ENCODE results near the gene RAP1GAP. TPM values are rescaled to one million over a fixed set of nuclear protein-coding genes. Genes with fewer than 3 reads are reported as not detected.

The RAP1GAP gene
- total and polyA plus RNA-seq, 9 of the 15 experiments (the other 6 are each of a cell fraction or from before 2014, with no cell fraction given) = 0.29 to 30.2 (median 19.2) TPM

GRCh38 chr1:21631944-21632887, 36.9 kb downstream of the RAP1GAP start (continued):
- TF ChIP-seq ZNF584 (CRISPR knock-in tag; IDR thresholded peaks at IDR 0.05; ENCODE audit: low read depth) (no peak), MCM7 (IDR thresholded peaks at IDR 0.05) (no peak), CBFA2T3 (IDR thresholded peaks at IDR 0.05) (peak; percentile 92), DEAF1 (CRISPR knock-in tag; IDR thresholded peaks at IDR 0.05) (no peak), MCM3 (IDR thresholded peaks at IDR 0.05) (no peak), RAD51 (IDR thresholded peaks at IDR 0.05; ENCODE audit: borderline replicate concordance, low read depth) (no peak), NFIC (IDR thresholded peaks at IDR 0.05) (peak; percentile 89), ZBTB17 (CRISPR knock-in tag; IDR thresholded peaks at IDR 0.05) (peak; percentile 69), UBTF (IDR thresholded peaks at IDR 0.05; ENCODE audit: borderline replicate concordance in 1 of 2, low read depth in 2 of 2, low read length in 2 of 2) (peak in 1 of 2 experiments; percentile 12; a peak in 1 of 4 replicates), ZNF134 (CRISPR knock-in tag; conservative IDR thresholded peaks at IDR 0.05) (no peak; the same call in 1 of the 2 replicates), HNRNPLL (IDR thresholded peaks at IDR 0.05; ENCODE audit: low read depth, low read length, poor library complexity, severe bottlenecking) (no peak), MXI1 (IDR thresholded peaks at IDR 0.05; ENCODE audit: low read depth, low read length) (no peak), BRF2 (IDR thresholded peaks at IDR 0.05; ENCODE audit: borderline replicate concordance, insufficient read depth, insufficient read length) (no peak), ZNF740 (CRISPR knock-in tag; IDR thresholded peaks at IDR 0.05) (no peak), ZNF740 (tag; IDR thresholded peaks at IDR 0.05) (no peak; a peak in 1 of 4 replicates), ZNF197 (CRISPR knock-in tag; IDR thresholded peaks at IDR 0.05; ENCODE audit: low read depth) (peak; percentile 77; the same call in 1 of the 2 replicates), TAL1 (IDR thresholded peaks at IDR 0.05) (peak; percentile 83), BMI1 (IDR thresholded peaks at IDR 0.05; ENCODE audit: low read length) (no peak), ZNF778 (CRISPR knock-in tag; IDR thresholded peaks at IDR 0.05) (no peak), RBM17 (IDR thresholded peaks at IDR 0.05; ENCODE audit: borderline replicate concordance, low read depth, low read length) (no peak), MED1 (CRISPR knock-in tag; IDR thresholded peaks at IDR 0.05; ENCODE audit: borderline replicate concordance) (no peak), CHD4 (IDR thresholded peaks at IDR 0.05; ENCODE audit: insufficient read depth, insufficient replicate concordance, low read depth, low read length, poor library complexity, severe bottlenecking) (peak; percentile 96), ZNF232 (CRISPR knock-in tag; IDR thresholded peaks at IDR 0.05) (no peak)

All from K562 (cell line).